A673 (cell line): ENCODE measurements around the gene TEX51. TPM values are rescaled to one million over a fixed set of nuclear protein-coding genes. Genes with fewer than 3 reads are reported as not detected.

ENCODE experiments used
- BruUV-seq: library from RNA; stranded (reverse); fragments of 400-500 nt; replicated peaks from 2 replicates; lab custom pipeline; 2021; lab: Mats Ljungman, UMichigan
- CTCF ChIA-PET: fragments of 300-600 bp; sonication (Branson Sonifier 250); formaldehyde crosslinking; loops from one replicate; lab custom pipeline; 2022; ENCODE audit warnings: antibody characterized with exemption; lab: Charles Lee
- POLR2A ChIA-PET: fragments of 300-600 bp; sonication (Branson Sonifier 250); formaldehyde crosslinking; loops from one replicate; lab custom pipeline; 2022; ENCODE audit warnings: antibody characterized with exemption; ENCODE audit not compliant: low non-redundant PET; lab: Charles Lee
- DNase-seq: peaks from one replicate; pipeline ENCODE4 v3.0.0-alpha.2; 2015; ENCODE audit warnings: low spot score
- H3K27ac ChIP-seq: fragments of 200-600 bp; sonication (generic); 2 replicates; pipeline ENCODE4 v1.5.1; 2016; ENCODE audit warnings: mixed run types, low read depth, mild to moderate bottlenecking, mixed read lengths, antibody characterized with exemption, low read length; ENCODE audit not compliant: poor library complexity, severe bottlenecking
- H3K27me3 ChIP-seq: fragments of 200-600 bp; sonication (generic); replicated peaks from 2 replicates; pipeline ENCODE4 v1.6.1; 2017; ENCODE audit warnings: mixed run types, low read depth, mild to moderate bottlenecking, mixed read lengths, antibody characterized with exemption, low read length; ENCODE audit not compliant: insufficient read depth, poor library complexity
- H3K36me3 ChIP-seq: fragments of 200-600 bp; sonication (generic); 2 replicates; pipeline ENCODE4 v1.6.1; 2016; ENCODE audit warnings: mixed run types, mild to moderate bottlenecking, mixed read lengths, antibody characterized with exemption, low read length; ENCODE audit not compliant: insufficient read depth, poor library complexity, severe bottlenecking
- H3K4me1 ChIP-seq: fragments of 200-600 bp; sonication (generic); 2 replicates; pipeline ENCODE4 v1.6.1; 2017; ENCODE audit warnings: mixed run types, mild to moderate bottlenecking, mixed read lengths, antibody characterized with exemption, low read length; ENCODE audit not compliant: insufficient read depth, poor library complexity, severe bottlenecking
- H3K4me3 ChIP-seq: fragments of 200-600 bp; sonication (generic); 2 replicates; pipeline ENCODE4 v1.5.1; 2016; ENCODE audit warnings: low read depth, mixed run types, mild to moderate bottlenecking, mixed read lengths, low read length; ENCODE audit not compliant: poor library complexity, severe bottlenecking
- H3K9me3 ChIP-seq: fragments of 200-600 bp; sonication (generic); 2 replicates; pipeline ENCODE4 v1.6.1; 2016; ENCODE audit warnings: mixed run types, low read depth, mild to moderate bottlenecking, mixed read lengths, antibody characterized with exemption, low read length; ENCODE audit not compliant: poor library complexity, severe bottlenecking
- CTCF ChIP-seq: fragments of 300-800, 200-600 bp; sonication (generic); conservative IDR thresholded peaks from 2 replicates; pipeline ENCODE4 v1.5.1; 2017; ENCODE audit warnings: low read depth, mild to moderate bottlenecking, antibody characterized with exemption, low read length, moderate library complexity, mixed read lengths
- EZH2 ChIP-seq: fragments of 200-600 bp; sonication (generic); IDR thresholded peaks from 2 replicates; pipeline ENCODE4 v1.6.1; 2017; ENCODE audit warnings: borderline replicate concordance, low read depth, mild to moderate bottlenecking, mixed read lengths, antibody characterized with exemption, low read length; ENCODE audit not compliant: poor library complexity, severe bottlenecking
- intact Hi-C: fragments of 100-400 bp; cut with micrococcal nuclease; formaldehyde crosslinking; loops from one replicate; pipeline ENCODE4 v1.10.0; 2022; ENCODE audit not compliant: unreplicated experiment
- total RNA-seq: library from RNA; stranded (reverse); gene quantifications from 2 replicates; pipeline ENCODE4 v1.2.3, GENCODE V29; 2021

Gene TEX51
- total RNA-seq, 1 experiment from 2014 or later, result not detected

- ChIA-PET CTCF (no interaction called here), POLR2A (no interaction called here)
- no peak overlapping the region for H3K27ac ChIP-seq
- no TSS peak for BruUV-seq
- intact Hi-C loops, result no loop called here
- no peaks in the 10 kb centered on the region for H3K4me1 ChIP-seq
- H3K36me3 ChIP-seq, result no peaks in the 10 kb centered on the region
- H3K9me3 ChIP-seq, result no peaks in the 10 kb centered on the region
- no peak for DNase-seq
- no peak overlapping the region for H3K4me3 ChIP-seq
- H3K27me3 ChIP-seq, result peaks cover 8% of the 10 kb centered on the region
- no peak for TF ChIP-seq EZH2
These were observed 39.7 kb upstream of the TEX51 start for GRCh38 chr2:126858991-126859390.

GRCh38 chr2:126859631-126860030, 39.1 kb upstream of the TEX51 start:
- Histone ChIP-seq H3K4me3 (no peak overlapping the region), H3K27ac (no peak overlapping the region), H3K27me3 (peaks cover 8% of the 10 kb centered on the region), H3K4me1 (no peaks in the 10 kb centered on the region), H3K36me3 (no peaks in the 10 kb centered on the region), H3K9me3 (no peaks in the 10 kb centered on the region)
- ChIA-PET CTCF (no interaction called here), POLR2A (no interaction called here)
- intact Hi-C loops, result no loop called here
- no peak for DNase-seq
- TF ChIP-seq EZH2 (no peak), CTCF (no peak)
- BruUV-seq, result no TSS peak

- peaks cover 4% of the 10 kb centered on the region for H3K27me3 ChIP-seq
- no TSS peak for BruUV-seq
- no peak overlapping the region for H3K4me3 ChIP-seq
- TF ChIP-seq CTCF (no peak), EZH2 (no peak)
- intact Hi-C loops, result no loop called here
- H3K4me1 ChIP-seq, result no peaks in the 10 kb centered on the region
- CTCF ChIA-PET, result no interaction called here
- no peaks in the 10 kb centered on the region for H3K9me3 ChIP-seq
- no peak overlapping the region for H3K27ac ChIP-seq
- POLR2A ChIA-PET, result no interaction called here
- H3K36me3 ChIP-seq, result no peaks in the 10 kb centered on the region
- no peak for DNase-seq
These were observed 38.3 kb upstream of the TEX51 start for GRCh38 chr2:126860385-126860784.

GRCh38 chr2:126862730-126863129, 36.0 kb upstream of the TEX51 start:
- intact Hi-C loops, result no loop called here
- H3K4me3 ChIP-seq, result no peak overlapping the region
- no TSS peak for BruUV-seq
- ChIA-PET CTCF (no interaction called here), POLR2A (no interaction called here)
- H3K4me1 ChIP-seq, result no peaks in the 10 kb centered on the region
- TF ChIP-seq EZH2 (no peak), CTCF (no peak)
- no peaks in the 10 kb centered on the region for H3K36me3 ChIP-seq
- DNase-seq, result no peak
- no peaks in the 10 kb centered on the region for H3K9me3 ChIP-seq
- H3K27me3 ChIP-seq, result peaks cover 13% of the 10 kb centered on the region
- H3K27ac ChIP-seq, result no peak overlapping the region
